ENCODE results near the gene FLVCR1. TPM values are rescaled to one million over a fixed set of nuclear protein-coding genes. Genes with fewer than 3 reads are reported as not detected.
A peak's percentile ranks its signal among the peaks of the same experiment; 100 is the strongest.
"Not testable (repeated sequence)": the region's sequence is repeated elsewhere in the genome, so short reads cannot be mapped to it uniquely, and the experiment has no call there.

The FLVCR1 gene
- polyA plus RNA-seq, 1 donor: 40.2 TPM

DNA sequence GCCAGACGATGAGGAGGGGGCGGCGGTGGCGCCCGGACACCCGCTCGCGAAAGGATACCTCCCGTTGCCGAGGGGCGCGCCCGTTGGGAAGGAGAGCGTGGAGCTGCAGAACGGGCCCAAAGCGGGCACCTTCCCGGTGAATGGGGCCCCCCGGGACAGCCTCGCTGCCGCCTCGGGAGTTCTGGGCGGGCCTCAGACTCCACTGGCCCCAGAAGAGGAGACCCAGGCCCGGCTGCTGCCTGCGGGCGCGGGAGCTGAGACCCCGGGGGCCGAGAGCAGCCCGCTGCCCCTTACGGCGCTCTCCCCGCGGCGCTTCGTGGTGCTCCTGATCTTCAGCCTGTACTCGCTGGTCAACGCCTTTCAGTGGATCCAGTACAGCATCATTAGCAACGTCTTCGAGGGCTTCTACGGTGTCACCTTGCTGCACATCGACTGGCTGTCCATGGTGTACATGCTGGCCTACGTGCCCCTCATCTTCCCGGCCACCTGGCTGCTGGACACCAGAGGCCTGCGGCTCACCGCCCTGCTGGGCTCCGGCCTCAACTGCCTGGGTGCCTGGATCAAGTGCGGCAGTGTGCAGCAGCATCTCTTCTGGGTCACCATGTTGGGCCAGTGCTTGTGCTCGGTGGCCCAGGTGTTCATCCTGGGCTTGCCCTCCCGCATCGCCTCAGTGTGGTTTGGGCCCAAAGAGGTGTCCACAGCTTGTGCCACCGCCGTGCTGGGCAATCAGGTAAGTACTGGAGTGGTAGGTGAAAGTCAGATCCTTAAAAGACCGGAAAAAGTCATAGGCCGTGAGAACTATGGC is 588 bp downstream of the FLVCR1 start:
- peak; percentile 36 for DNase-seq

DNA sequence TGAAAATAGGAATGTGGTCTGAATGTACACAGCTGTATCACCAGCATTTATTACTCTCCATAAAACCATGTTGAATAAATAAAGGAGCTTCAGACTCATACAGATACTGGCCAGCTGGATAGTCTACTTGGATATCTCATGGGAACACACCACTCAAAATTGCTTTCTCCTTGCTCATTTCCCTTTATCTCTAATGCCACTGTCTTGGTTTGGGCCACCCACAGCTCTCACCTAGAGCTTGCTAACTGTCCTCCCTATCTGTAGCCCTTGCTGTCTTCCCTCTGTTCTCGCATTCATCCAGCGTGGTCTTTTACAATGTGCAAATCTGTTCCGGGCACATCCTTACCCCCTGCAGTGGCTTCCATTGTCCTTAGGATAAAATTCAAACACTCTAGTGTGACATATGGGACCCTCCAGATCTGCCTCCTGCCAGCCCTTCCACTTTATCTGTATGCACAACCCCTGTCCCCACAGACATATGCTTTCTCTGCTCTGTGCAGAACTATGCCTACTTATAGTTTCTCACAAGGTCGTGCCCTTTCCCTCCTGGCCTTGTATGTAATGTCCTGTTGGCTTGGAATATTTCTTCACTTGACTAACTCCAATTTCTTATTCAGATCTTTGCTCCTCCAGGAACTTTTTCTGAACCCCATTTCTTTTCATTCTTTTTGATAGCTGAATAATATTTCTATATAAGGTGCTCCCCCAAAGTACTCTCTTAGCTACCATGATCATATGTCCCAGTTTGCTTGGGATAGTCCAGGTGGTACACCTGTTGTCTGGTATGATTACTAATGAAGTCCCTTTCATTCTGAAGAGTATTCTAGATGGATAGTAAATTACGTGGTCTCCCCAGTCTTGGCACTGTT is 2.9 kb downstream of the FLVCR1 start:
- DNase-seq: no peak

DNA sequence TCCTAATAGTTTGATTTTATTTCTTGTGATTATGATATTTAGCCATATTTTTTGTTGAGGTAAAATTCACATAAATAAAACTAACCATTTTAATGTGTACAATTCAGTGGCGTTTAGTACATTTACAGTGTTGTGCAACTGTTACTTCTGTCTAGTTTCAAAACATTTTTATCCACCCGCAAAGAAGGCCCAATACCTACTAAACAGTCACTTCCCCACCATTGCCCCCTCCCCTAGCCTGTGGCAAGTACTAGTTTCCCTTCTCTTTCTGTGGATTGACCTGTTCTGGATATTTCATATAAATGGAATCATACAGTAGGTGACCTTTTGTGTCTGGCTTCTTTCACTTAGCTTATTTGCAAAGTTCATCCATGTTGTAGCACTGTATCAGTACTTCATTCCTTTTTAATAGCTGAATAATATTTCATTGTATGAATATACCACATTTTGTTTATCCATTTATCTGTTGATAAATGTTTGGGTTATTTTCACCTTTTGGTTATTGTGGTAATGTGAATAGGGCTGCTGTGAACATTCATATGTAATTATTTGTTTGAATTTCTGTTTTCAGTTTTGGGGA is 4.1 kb downstream of the FLVCR1 start:
- no peak for DNase-seq

DNA sequence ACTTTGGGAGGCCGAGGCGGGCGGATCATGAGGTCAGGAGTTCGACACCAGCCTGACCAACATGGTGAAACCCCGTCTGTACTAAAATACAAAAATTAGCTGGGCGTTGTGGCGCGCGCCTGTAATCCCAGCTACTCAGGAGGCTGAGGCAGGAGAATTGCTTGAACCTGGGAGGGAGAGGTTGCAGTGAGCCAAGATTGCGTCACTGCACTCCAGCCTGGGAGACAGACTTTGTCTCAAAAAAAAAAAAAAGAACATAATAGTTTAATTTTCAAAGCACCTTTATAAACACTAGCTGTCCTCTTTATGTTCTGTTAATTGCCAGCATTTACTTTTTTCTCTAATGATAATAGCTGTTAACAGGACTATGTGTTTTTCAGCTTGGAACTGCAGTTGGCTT is 5.3 kb downstream of the FLVCR1 start:
- not testable (repeated sequence) for DNase-seq

DNA sequence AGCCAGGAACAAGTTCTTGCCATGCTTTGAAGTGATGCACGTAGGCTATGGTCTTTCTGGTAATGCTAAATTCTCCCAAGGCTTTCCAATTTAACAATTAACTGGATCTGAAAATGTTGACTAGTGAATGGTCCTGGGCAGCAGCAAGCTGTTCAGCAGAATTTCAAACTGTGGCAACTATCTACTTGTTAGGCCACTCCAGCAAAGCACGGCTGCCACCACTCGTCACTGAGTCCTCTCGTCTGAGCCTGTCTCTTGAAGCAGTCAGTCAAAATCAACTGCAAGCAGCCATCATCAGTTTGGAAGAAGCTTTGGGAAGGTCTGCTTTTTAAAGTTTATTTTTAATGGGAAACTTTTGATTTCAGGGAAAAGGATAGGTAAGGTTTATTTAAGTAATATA is 6.1 kb downstream of the FLVCR1 start:
- no peak for DNase-seq

DNA sequence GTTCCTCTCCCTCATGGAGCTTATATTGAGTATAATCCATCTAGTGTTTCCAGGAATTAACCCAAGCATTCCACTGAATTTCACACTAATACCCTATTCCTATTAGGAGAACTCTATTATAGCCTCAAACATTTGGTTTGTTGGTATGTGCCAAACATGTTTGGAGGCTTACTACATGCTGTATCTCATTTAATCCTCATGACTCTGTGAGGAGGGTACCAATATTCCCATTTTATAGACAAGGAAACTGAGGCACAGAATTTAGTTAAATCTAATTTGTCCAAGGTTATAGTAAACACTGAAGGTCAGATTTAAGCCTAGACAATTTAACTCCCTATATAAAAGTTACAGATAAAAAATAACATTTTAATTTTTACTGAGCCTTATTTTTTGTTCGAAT is 9.1 kb downstream of the FLVCR1 start:
- no peak for DNase-seq

DNA sequence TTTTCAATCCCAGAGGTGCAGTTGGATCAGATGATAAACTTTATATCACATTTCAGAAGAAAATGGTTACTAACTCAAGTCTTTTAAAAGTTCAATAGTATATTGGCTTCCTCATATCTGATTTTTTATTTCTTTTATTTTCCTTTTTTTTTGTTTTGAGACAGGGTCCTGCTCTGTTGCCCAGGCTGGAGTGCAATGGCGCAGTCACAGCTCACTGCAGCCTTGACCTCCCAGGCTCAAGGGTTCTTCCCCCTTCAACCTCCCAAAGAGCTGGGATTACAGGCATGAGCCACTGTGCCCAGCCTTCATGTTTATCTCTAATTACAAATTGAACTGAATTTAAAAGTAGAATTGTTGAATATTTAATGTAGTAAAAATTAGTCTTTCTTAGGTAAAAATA is 13.9 kb downstream of the FLVCR1 start:
- DNase-seq: no peak

DNA sequence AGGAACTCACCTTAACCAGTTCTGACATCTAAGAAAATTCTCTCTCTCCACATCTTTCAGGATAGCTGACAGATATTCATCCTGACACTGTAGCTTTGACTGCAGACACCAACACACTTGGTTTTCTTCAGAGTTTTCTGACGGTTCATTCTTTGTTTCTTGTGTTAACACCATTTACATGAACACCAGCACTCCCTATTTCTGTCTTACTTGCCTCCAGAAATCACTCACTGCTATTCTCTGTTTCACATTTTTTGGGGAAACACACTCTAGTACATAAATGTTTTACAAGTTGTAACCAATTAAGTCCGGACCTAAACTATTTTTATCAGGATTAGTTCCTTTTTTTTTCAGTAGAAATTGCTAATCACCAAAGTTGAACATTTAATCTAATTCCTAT is 15.4 kb downstream of the FLVCR1 start:
- DNase-seq: no peak

DNA sequence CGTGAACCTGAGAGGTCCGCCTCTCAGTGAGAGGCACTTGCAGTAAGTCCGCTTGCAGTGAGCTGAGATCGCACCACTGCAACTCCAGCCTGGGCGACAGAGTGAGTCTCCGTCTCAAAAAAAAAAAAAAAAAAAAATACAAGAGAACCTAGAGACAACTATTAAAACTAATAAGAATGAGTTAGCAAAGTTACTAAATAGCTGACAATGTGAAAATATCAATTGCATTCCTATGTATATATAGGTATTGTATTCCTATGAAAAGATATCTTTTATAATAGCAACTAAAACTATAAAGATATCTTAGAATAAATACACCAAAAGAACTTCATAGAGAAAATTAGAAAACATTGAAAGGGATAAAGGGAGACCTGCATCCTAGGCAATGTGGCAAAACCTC is 20.3 kb downstream of the FLVCR1 start:
- DNase-seq: no peak

DNA sequence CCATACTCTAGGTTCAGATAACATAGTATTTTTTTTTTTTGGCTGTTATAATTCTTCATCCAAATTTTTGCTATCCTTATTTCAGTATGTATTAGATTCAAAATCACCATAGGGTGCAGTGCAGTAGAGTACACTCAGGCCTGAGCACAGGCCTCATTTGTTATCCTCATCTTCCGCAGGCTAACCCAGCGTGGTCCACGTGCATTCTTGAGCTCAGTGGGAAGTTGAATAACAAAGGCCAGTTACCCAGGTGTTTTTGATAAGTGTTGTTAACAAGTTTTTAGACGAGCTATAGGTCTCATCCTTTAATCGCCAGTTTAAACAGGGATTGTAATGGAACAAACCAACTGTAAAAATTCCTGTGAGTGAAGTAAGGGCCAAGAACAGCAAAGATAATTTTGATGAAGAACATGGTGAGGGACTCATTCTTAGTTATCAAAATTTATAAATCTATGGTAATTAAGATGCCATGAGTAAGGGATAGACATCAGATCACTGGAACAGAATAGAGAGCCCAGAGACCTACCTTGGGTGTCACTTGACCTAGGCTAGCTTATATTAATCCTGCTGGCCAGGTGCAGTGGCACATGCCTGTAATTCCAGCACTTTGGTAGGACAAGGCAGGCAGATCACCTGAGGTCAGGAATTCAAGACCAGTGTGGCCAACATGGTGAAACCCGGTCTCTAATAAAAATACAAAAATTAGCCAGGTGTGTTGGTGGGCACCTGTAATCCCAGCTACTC is 22.0 kb downstream of the FLVCR1 start:
- no peak for DNase-seq

DNA sequence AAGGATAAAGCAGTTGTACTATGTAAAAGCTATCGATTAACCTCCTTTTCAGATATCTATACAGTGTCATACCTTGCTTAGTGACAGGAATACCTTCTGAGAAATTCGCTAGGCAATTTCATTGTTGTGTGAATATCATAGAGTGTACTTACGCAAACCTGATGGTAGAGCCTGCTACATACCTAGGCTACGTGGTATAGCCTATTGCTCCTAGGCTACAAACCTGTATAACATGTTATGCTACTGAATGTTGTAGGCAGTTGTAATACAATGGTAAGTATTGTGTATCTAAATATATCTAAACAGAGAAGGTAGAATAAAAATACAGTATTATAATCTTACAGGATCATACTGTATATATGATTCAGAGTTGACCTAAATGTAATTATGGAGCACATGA is 26.5 kb downstream of the FLVCR1 start:
- DNase-seq: no peak

DNA sequence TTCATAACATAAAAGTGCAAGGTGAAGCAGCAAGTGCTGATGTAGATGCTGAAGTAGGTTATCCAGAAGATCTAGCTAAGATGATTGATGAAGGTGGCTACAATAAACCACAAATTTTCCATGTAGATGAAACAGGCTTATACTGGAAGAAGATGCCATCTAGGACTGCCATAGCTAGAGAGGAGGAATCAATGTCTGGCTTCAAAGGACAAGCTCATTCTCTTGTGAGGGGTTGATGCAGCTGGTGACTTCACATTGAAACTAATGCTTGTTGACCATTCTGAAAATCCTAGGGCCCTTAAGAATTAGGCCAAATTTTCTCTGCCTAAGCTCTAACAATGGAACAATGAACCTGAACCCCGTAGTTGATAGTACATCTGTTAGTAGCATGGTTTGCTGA is 34.0 kb downstream of the FLVCR1 start:
- DNase-seq: no peak

DNA sequence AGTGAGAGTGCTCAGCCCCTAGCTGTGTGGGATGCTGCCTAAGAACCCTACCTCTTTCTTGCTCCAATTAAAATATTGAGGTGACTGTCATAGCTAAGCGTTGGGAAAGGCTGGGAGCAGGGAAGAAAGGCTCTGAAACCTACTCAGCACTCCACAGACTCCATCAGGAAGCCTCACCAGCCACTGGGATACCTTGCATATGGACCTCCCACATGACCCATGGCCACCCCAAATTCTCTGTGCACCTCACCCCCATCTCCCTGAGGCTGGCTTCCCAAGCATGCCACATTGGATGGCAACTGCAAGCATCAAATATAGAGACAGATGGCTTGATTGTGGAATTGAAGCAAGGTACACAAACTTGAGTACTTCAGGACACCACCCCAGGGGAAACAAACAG is 41.8 kb downstream of the FLVCR1 start:
- no peak for DNase-seq

DNA sequence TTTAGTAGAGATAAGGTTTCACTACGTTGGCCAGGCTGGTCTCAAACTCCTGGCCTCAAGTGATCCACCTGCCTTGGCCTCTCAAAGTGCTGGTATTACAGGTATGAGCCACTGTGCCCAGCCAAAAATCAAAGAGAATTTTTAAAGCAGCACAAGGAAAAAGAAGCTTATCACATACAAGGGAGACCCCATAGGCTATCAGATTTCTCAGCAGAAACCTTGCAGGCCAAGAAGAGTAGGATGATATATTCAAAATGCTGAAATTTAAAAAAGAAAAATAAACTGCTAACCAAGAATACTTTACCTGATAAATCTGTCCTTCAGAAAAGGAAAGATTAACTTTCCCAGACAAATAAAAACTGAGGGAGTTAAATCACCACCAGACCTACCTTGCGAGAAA is 43.2 kb downstream of the FLVCR1 start:
- DNase-seq: no peak

DNA sequence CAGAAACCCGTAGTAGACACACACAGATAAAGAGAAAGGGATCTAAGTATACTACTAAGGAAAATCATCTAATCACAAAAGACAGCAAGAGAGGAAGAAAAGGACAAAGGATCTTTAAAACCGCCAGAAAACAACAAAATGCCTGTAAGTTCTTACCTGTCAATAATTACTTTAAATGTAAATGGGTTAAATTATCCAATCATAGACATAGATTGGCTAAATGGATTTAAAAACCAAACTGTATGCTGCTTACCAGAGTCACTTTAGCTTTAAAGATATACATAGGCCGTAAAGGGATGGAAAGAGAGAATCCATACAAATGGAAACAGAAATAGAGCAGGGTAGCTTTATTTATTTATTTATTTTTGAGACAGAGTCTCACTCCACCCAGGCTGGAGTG is 44.0 kb downstream of the FLVCR1 start:
- DNase-seq: no peak

DNA sequence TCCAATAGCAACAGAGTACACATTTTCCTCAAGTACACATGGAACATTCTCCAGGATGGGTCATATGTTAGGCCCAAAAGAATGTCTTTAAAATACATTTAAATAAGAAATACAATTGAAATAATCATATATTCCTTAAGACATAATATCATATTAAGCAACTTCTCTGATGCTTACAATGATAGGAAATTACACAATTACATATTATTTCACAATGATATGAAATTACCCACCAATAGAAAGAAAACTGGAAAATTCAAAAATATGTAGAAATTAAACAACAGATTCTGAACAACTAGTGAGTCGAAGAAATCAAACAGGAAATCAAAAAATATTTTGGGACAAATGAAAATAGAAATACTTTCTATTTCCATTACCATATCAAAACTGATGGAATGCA is 45.6 kb downstream of the FLVCR1 start:
- DNase-seq: no peak

DNA sequence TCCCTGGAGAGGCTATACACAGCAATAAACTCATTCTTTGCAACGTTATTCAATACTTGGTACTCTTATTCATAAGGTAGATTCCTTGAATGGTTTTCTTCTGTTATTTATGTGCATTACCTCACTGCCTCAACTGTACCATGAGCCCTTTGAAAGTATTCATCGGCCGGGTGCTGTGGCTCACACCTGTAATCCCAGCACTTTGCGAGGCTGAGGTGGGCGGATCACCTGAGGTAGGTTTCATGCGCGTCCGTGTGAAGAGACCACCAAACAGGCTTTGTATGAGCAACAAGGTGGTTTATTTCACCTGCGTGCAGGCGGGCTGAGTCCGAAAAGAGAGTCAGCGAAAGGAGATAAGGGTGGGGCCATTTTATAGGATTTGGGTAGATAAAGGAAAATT is 50.0 kb downstream of the FLVCR1 start:
- not testable (repeated sequence) for DNase-seq

DNA sequence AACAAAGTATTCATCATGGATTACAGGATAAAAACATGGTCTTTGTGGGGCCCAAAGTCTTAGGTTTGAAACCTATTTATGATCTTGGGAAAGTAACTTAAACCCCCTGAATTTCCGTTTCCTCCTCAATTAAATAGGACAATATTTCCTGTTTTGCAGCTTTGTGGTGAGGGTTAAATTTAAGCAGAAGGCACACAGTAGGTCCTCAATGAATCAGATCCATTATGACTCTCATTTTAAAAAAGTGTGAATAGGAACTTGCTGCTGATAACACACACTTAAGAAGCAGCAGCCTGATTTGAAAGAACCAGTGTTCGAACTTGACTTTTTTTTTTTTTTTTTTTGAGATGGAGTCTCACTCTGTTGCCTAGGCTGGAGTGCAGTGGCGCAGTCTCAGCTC is 50.9 kb downstream of the FLVCR1 start:
- DNase-seq: no peak

DNA sequence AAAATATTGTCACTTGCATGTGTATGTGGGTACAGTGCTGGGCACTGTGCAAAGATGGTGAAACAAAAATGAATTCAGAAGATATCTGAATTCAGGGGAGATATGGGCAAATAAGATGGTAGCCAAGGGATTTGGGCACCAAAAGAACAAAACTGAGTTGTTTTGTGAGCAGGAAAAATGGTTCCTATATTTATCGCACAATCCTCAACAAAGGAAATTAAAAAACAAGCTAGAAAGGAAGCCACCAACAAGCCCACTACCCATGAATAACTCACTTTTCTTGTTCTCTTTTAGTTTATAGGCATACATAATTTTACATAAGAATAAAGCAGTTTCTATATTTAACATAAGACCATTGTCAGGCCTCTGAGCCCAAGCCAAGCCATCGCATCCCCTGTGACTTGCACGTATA is 51.6 kb downstream of the FLVCR1 start:
- no peak for DNase-seq

DNA sequence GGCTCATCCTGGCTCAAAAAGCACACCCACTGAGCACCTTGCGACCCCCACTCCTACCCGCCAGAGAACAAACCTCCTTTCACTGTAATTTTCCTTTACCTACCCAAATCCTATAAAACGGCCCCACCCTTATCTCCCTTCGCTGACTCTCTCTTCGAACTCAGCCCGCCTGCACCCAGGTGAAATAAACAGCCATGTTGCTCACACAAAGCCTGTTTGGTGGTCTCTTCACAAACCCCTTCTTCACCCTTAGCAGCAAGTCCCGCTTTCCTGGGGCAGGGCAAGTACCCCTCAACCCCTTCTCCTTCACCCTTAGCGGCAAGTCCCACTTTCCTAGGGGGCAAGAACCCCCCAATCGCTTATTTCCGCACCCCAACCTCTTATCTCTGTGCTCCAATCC is 52.1 kb downstream of the FLVCR1 start:
- not testable (repeated sequence) for DNase-seq

DNA sequence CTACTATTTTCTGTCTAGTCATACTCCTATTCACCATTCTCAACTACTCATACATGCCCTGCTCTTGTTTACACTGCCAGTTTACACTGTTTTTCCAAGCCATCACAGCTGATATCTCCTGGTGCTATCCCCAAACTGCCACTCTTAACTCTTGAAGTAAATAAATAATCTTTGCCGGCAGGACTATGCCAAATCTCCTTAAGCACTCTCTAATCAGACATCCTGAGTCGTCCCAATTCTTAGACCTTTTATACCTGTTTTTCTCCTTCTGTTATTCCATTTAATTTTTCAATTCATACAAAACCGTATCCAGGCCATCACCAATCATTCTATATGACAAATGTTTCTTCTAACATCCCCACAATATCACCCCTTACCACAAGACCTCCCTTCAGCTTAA is 55.6 kb downstream of the FLVCR1 start:
- not testable (repeated sequence) for DNase-seq

DNA sequence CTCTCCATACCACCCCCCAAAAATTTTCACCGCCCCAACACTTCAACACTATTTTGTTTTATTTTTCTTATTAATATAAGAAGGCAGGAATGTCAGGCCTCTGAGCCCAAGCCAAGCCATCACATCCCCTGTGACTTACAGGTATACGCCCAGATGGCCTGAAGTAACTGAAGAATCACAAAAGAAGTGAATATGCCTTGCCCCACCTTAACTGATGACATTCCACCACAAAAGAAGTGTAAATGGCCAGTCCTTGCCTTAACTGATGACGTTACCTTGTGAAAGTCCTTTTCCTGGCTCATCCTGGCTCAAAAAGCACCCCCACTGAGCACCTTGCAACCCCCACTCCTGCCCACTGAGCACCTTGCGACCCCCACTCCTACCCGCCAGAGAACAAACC is 56.0 kb downstream of the FLVCR1 start:
- not testable (repeated sequence) for DNase-seq

Data from left kidney (tissue), 2 donors.